Measurements from ENCODE around the gene SUMF1.

Gene SUMF1

DNA sequence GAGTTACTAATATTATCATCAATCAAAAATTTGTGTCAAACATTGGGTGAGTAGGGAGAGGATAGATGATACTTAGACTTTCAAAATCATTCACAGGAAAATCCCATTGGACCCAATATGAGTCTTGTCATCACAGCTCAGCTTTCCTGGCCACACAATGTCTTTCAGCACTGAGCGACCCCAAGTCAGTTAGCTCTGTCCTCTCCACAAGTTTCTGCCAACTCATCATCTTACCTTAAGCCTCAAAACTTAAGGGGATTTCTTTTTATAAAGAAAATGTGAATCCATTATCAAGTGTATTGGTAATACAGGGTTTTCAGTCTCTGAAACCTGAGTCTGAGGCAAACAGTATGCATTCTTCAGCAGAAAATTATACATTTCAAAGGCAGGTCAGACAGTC is 55.8 kb downstream of the SUMF1 start:
- DNase-seq: no peak

DNA sequence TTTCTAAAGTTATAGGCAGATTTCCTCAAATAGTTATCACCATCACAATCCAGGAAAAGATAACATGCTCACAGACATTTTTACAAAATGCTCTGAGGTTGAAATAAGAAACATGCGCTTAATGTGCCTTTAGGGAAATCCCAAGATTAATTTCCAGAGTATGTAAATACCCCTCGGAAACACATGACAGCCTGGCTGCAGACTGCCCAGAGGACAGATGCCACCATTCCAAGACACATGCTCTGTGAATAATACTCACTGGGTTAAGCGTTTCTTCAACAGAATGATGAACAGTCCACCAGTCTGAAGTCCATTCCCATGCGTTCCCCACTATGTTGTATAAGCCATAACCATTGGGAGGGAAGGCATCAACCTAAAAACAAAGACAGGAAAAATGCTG is 56.5 kb downstream of the SUMF1 start:
- DNase-seq: no peak

DNA sequence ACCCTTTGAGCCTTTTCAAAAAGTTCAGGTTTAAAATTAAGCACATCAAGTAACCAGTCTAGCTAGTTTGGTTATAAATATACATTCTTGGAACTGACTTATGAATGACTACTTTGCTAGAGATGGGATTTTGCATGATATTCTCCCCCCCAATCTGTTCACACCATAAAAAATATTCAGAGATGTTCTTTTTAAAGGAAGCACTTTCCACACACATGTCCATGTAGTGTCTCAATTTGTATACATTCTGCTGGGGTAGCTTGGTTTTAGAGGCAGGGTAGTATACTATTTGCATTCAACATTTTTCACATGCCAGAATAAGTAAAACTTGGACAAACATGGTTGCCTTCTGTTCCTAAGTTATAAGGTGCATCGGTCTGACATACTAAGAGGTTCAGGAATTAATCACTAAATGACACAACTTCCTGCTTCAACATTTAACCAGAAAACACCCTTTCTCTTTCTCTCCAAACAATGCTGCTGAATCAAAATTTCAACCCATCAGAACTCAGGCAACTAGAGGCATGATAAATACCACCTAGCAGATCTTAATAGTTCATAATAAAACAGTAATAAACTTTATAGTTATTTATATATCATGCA is 57.0 kb downstream of the SUMF1 start:
- no peak for DNase-seq

DNA sequence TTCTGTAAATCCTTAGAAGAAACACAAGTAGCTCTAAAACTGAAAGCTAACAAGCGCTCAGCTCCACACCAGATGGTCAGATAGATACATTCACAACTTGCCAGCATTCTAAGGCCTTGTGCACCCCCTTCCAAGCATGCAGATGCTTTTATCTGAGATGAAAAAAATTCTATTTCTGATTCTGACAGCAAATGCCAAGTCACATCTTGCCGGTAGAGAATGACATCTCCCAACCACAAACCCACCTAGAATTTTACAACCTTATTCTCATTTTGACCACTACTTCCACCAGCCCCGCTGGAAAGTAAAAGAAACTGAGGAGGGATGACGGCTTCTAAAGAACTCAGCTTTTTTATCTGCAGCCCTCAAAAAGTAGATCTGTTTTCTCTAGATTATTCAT is 57.7 kb downstream of the SUMF1 start:
- no peak for DNase-seq

DNA sequence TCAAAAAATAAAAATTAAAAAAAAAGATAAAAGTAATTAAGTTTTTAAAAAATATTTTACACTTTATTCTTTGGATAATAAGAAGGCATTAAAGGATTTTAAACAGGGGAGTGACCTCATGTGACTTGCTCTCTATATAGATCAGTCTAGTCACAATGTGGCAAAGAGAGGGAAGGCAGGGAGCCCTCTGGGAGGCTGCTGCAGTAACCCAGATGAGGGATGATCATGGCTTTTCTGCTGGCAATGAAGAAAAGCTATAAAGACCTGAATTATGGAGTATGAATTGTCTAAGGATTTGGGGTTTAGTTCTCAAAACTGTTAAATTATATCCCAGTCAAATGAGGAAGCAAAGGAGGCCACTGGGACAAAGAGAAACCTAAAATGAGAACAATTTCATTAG is 58.1 kb downstream of the SUMF1 start:
- no peak for DNase-seq

DNA sequence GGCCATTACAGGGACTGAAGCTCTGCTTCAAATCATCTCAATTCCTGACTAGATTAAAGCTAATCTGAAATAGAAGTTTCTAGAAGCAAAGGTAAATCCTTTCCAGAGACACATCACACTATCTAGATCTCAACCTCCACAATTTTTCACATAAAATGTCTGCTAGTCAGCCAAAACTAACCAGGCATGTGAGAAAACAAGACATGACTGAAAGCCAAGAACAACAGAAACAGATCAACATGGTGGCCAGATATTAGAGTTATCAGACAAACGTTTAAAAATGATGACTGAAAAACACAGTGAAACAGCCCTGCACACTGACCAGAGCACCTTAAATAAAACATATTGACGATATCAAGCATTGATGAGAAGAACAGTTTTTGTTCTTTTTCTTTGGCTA is 59.1 kb downstream of the SUMF1 start:
- DNase-seq: no peak

DNA sequence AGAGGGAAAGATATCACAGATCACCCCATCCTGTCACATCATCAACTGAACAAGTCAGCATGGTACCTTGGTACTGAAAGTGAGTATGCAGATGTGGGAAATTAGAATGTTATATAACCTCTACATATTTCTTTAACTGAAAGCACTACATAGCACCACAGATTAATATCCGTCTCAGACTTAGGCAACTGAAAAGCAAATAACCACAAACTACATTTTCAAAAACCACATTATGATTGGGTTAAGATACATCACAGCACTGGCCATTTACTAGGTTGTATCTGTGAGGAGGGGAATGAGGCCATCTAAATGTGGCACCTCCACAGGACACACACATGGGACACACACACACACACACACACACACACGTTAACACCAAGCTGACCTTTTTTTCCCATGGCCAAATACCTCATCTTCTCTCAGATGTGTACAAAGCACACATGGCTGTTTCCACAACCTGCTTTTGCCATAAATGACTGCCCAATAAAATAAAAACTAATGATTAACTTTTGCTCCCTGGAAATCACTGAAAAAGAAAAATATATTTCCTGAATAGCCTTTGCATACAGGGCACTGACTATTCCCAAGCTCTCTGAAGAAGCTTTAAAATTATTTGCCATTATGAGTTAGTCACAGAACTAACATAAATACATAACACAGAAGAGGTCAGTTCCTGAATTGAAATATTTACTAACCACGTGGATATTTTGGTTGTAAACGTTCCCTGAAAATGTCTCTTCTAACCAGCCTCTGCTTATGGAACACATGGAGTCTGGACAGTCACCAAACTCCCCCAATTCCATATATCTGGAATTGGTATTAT is 60.1 kb downstream of the SUMF1 start:
- DNase-seq: no peak

DNA sequence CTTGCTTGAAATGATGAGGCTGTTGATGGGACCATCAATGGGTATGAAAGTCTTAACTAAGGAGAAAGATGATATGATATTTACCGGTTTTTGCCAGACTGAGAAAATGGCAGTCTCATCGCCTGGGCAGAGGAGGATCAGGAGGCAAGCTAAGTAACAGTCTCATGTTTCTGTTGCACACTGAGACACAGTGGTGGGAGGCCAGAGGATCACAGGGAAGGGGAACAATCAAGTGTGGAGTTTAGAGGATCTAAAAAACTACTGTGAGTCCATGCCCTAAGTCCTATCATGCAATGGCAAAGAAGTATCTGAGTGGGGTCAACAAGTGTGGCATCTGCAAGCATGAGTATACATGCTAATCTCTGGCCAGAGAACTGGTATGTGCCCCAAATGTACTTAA is 62.2 kb downstream of the SUMF1 start:
- no peak for DNase-seq

DNA sequence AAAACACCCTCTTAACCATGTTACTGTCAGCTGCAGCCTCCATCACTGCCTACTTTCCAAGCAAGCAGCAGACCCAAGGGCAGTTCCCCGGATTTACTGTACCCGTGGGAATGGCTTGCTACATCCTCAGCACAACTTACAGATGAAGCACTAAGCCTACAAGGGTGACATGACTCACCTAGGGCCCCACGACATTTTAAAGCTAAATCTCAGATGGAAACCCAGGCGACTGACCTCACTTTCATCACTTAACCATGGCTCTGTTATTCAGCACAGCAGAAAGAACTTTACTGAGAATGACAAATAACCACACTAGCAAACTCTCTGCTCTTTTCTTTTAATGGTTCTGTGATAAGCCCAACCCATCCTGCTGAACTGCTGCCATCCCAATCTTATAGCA is 65.6 kb downstream of the SUMF1 start:
- no peak for DNase-seq

DNA sequence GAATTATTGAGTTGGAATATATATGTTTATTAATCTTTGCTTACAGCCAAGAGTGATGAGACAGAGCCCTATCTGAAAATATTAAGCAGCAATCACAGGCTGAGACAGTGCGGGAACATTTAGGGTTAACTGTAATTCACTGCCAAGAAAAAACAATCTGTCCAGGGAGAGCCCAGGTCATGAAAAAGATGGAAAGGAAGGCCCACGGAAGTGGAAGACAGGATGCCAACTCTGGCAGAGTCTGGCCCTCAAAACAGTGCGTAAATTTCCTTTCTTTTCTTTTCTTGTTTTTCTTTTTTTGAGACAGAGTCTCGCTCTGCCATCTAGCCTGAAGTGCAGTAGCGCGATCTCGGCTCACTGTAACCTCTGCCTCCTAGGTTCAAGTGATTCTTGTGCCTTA is 67.6 kb downstream of the SUMF1 start:
- DNase-seq: no peak

DNA sequence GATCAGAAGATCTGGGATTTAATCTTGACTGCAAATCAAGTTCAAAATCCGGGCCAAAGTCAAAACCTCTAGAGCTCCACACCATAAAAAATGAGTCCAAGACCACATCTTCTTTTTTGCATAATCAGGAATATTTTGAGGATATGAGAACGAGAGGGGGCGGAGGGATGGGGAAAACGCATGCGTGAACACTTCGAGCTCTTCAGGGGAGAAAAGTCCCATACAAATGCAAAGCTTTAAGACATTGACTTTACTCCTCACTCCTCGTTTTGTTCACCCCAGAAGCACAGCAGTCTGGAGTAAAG is 68.2 kb downstream of the SUMF1 start:
- DNase-seq: no peak

DNA sequence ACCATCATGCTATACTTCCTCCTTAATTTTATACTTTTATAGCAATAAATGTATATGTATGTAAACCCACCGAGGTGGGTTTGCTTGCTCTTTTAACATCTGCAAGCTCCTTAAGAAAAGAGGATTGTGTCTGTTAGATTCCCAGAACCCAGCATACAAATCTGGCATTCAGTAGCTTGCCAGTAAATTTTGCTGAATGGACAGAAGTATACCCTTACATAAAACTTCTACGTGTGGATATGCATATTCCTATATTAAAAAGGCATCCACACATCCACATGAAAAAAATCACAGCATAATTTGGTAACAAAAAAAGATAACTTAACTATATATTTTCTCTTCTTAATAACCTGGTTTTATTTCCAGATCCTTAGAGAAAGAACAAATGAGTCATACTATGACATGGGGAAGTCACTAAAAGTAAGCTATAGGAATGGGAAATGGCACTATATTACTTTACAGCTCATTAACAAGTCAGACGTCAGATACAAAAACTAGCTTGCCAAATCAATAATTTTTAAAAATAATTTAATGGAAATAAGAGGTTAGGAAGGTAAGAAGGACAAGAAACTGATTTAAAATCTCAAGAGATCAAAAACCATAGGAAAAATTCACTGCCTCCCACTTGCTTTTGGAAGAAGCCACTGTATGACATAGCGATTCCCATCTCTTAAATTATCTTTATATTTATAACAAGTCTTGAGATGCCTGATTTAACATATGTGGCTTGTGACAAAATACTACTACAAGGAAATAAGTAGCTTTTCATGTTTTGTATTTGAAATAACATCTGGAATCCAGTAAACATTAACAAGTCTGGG is 68.7 kb downstream of the SUMF1 start:
- DNase-seq: no peak

DNA sequence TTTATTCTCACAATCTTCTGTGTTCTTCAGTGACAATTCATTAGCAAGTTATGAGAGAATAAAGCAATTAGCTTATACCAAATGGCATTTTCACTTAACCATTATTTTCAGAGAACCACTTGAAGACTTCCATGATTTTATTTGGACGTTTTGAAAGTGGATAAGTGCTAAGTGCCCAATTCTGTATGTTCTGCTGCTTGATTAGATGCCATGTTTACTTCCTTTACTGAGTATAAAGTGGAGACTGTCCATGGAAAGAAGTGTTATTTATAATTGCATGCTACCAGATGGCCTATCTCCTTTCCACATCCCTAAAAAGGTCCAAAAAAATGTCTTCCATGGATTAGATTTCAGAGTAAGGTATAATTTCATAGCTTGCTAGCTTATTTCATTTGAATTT is 69.6 kb downstream of the SUMF1 start:
- no peak for DNase-seq

DNA sequence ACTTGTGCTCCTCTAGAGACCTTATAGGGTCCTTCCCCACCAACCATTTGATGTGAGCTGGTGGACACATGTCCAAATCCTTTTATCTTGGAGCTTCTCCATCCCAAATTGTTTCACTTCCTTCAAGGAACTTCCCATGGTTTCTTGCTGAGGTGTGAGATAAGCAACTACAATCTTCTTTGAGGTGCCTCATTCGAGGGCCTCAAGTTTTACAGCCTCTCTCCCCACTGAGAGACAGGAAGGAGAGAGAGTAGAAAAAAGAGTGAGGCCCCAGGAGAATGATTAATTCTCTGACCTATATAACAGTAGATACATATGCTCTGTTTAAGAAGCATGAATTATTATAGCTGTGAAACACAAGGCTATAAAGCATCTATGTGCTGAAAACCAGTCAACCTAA is 70.5 kb downstream of the SUMF1 start:
- DNase-seq: no peak

DNA sequence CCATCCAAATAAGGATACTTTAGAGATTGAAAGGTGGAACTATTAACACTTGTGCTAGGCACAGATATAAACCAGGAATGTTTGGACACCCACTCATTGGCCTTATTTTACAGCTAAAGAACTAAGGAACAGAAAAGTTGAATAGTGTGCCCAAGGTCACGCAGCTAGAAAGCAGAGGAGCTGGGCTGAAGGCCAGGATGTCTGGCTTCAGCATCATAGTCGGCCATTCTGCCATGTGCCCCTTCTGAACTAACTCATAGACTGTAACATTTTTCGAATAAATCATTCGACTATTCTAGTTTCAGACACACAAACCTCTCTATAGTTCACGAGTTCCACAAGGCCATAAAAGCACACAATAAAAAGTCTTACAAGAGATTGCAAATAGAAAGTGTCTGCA is 71.1 kb downstream of the SUMF1 start:
- DNase-seq: no peak

DNA sequence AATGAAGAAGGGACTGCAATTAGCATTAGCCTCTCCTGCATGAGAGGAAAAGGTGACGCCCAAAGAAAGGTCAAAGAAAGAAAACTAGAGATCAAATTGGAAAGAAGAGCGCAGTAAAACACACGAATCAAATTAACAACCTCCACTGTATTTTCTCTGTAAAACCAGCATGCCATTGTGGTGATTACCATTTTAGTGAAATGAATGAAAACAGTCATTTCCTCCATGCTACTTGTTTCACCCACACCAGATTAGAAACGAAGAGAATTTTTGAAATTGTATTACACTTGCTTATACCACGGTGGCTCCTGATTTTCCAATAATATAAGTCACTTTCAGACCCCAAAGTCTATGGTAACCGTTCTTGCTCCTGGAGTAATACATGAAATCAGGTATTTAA is 71.6 kb downstream of the SUMF1 start:
- no peak for DNase-seq

DNA sequence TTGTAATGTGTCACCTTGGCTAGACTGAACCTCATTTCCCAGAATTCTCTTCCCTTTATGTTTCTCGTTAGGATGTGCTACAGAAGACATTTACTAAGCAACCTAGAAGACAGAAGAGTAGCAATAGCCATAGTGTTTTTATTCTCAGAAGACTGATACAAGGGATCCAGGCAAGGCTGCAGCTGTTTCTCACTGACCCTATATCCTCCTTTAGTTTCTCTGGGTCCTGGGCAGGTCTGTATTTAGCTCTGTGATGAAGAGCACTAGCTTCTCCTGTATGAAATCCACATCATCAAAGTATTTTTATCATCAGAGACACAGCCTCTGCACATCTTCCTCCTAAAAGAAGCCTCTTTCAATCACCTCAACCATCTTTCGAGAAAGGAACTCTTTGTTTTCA is 72.5 kb downstream of the SUMF1 start:
- no peak for DNase-seq

DNA sequence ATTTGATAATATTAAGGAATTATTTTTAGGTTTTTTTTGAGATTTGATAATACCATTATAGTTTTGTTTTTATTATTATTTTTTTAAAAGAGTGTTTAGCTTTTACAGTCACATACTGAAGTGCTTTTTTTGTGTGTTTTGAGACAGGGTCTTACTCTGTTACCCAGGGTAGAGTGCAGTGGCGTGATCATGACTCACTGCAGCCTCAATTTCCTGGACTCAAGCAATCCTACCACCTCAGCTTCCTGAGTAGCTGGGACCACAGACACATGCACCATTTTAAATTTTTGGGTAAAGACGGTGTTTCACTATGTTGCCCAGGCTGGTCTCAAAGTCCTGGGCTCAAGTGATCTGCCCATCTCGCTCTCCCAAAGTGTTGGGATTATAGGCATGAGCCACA is 73.0 kb downstream of the SUMF1 start:
- no peak for DNase-seq

DNA sequence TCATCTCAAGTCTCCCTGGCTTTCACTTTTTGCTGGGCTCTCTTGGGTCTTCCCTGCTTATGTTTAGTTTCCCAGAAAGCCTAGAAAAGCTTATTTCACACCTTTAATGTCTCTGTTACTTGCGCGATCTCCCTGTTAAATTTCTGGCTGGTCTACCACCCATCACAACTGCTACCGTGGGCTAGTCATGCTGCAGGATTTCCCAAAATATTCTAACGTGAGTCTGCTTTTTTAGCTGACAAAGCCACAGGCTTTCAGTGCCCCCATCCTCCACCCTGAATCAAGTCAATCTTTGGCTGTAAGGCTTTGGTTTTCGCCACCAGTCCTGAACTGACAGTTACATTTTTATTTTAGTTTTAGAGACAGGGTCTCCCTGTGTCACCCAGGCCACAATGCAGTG is 74.1 kb downstream of the SUMF1 start:
- no peak for DNase-seq

DNA sequence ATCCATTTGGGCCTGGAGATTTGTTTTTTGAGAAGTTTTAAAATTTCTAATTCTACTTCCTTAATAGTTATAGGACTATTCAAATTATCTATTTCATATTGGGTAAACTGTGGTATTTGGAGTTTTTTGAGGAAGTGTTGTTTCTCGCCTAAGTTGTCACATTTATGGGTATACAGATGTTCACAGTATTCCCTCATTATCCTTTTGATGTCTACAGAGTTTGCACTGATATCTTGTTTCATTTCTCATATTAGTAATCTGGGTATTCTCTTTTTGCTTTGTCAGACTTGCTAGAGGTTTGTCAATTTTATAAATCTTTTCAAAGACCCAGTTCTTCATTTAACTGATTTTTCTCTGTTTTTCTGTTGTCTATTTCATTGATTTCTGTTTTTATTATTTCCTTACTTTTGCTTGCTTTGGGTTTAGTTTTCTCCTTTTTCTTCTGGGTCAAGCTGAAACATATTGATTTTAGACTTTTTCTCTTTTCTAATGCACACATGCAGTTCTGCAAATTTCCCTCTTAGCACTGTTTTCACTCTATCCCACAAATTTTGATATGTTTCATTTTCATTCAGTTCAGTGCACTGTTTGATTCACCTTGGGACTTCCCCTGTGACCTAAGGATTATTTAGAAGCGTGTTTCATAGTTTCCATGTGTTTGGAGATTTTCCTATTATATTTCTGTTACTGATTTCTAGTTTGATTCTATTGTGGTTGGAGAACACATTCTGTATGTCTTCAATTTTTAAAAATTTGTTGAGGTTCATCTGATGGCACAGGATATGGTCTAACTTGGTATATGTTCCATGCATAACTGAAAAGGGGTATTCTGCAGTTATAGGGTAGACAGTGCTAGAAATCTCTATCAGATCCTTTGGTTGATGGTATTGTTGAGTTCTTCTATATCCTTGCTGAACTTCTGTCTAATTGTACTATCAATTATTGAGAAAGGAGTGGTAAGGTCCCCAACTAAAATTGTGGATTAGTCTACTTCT is 79.6 kb downstream of the SUMF1 start:
- DNase-seq: no peak

DNA sequence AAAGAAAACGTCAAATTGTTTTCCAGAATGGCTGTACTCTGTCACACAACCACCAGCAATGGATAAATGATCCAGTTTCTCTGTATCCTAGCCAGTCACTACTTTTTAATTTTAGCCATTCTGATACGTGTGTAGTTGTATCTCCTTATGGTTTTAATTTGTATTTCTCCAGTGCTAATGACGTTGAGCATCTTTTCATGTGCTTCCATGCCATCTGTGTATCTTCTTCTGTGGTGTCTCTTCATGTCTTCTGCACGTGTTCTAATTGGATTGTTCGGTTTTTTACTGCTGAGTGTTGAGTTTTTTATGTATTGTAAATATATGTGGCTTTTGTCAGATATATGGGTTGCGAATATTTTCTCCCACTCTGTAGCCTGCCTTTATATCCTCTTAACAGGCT is 81.9 kb downstream of the SUMF1 start:
- DNase-seq: no peak

DNA sequence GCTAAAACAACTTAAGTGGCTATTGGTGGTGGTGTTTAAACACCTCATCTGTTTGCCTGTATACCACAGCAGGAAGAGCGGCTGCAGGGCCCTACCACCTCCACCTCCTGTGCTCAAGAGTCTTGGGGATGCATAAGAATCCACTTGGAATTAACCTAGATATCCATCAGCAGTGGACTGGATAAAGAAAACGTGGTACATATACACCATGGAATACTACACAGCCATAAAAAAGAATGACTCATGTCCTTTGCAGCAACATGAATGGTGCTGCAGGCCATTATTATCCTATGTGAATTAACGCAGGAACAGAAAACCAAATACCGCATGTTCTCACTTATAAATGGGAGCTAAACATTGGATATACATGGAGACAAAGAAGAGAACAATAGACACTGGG is 87.1 kb downstream of the SUMF1 start:
- DNase-seq: no peak

DNA sequence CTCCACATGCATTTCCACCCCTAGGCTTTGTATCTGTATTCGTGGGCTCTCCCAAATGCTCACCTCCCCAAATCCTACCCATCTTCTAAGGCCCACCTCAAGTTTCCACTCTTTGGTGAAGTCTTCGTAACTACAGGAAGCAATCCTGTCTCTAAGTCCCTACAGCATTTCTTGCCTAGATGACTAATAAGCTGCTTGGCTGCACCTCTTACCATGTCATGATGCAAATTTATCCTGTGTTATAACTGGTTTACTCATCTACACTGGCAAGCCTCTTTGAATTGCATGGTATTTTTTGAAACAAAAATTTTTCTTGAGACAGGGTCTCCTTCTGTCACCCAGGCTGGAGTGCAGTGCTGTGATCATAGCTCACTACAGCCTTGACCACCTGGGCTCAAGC is 90.6 kb downstream of the SUMF1 start:
- DNase-seq: no peak

All from activated T-cell treated with anti-CD3 and anti-CD28 coated beads for 4 hours (primary cell).